ENCODE results near the gene EREG.

EREG gene

GRCh38 chr4:74420863-74421262 lies 55.9 kb downstream of the EREG start:
- no peak for TF ChIP-seq CTCF (IDR thresholded peaks at IDR 0.05)

GRCh38 chr4:74423104-74423503 lies 58.2 kb downstream of the EREG start:
- TF ChIP-seq CTCF (IDR thresholded peaks at IDR 0.05), result no peak

GRCh38 chr4:74424111-74424510 lies 59.2 kb downstream of the EREG start:
- no peak for TF ChIP-seq CTCF (IDR thresholded peaks at IDR 0.05)

- no peak for TF ChIP-seq CTCF (IDR thresholded peaks at IDR 0.05)
Observed at GRCh38 chr4:74426101-74426500, 61.2 kb downstream of the EREG start.

GRCh38 chr4:74428276-74428675 lies 63.3 kb downstream of the EREG start:
- no peak for TF ChIP-seq CTCF (IDR thresholded peaks at IDR 0.05)

GRCh38 chr4:74431113-74431826 lies 66.3 kb downstream of the EREG start:
- no peak for TF ChIP-seq CTCF (IDR thresholded peaks at IDR 0.05)

GRCh38 chr4:74433043-74433442 lies 68.1 kb downstream of the EREG start:
- no peak for TF ChIP-seq CTCF (IDR thresholded peaks at IDR 0.05)

Measured in LNCAP (cell line).